Right ventricle myocardium inferior (tissue), 1 donor: ENCODE data around the gene CFAP70. TPM values are rescaled to one million over a fixed set of nuclear protein-coding genes. Genes with fewer than 3 reads are reported as not detected.

Experiments used
- ATAC-seq: fragments of 200-7000 bp; cut with Tn5 transposase; one replicate; pipeline ENCODE4 v1.9.1; 2020; ENCODE audit warnings: mild to moderate bottlenecking, moderate library complexity
- DNase-seq: peaks from one replicate; pipeline ENCODE4 v3.0.0; 2021; ENCODE audit errors: missing footprints
- intact Hi-C: fragments of 100-400 bp; cut with DNase I; formaldehyde crosslinking; loops from one replicate; pipeline ENCODE4 v1.11.0; 2022
- total RNA-seq: library from RNA; stranded (reverse); fragmentation: NEBNext Ultra II Directional; extraction: Animal tissue kit (Norgen Biotek cat#: 25700); gene quantifications from one replicate; pipeline ENCODE4 v1.2.1, GENCODE V29; 2021
- donor health status: DM: no; HTN: yes; CAD: no; lungs with severe emphysema.

CFAP70 gene
- total RNA-seq, 1 donor from 2014 or later, result 1.4 TPM

GRCh38 chr10:73232887-73233286, 125.8 kb downstream of the CFAP70 start:
- ATAC-seq, result no peak
- intact Hi-C loops, result no loop called here
- DNase-seq, result no peak

- intact Hi-C loops, result no loop called here
- DNase-seq (no peak), ATAC-seq (no peak)
These were observed 129.1 kb downstream of the CFAP70 start for GRCh38 chr10:73229567-73229966.

GRCh38 chr10:73228247-73228646, 130.4 kb downstream of the CFAP70 start:
- intact Hi-C loops, result no loop called here
- ATAC-seq, result no peak
- no peak for DNase-seq

GRCh38 chr10:73226663-73227062, 132.0 kb downstream of the CFAP70 start:
- intact Hi-C loops, result no loop called here
- no peak for DNase-seq
- ATAC-seq, result no peak

GRCh38 chr10:73225518-73225917, 133.1 kb downstream of the CFAP70 start:
- DNase-seq (no peak), ATAC-seq (no peak)
- intact Hi-C loops, result no loop called here

- DNase-seq (no peak), ATAC-seq (no peak)
- intact Hi-C loops, result no loop called here
These were observed 137.7 kb downstream of the CFAP70 start for GRCh38 chr10:73220989-73221388.

GRCh38 chr10:73219384-73219783, 139.3 kb downstream of the CFAP70 start:
- intact Hi-C loops, result no loop called here
- ATAC-seq (no peak), DNase-seq (no peak)

- no peak for ATAC-seq
- intact Hi-C loops, result no loop called here
- no peak for DNase-seq
These were observed 140.1 kb downstream of the CFAP70 start for GRCh38 chr10:73218431-73219191.

- intact Hi-C loops, result no loop called here
- no peak for DNase-seq
- ATAC-seq, result no peak
These were observed 141.0 kb downstream of the CFAP70 start for GRCh38 chr10:73217628-73218027.

- ATAC-seq, result no peak
- intact Hi-C loops, result no loop called here
- DNase-seq, result no peak
These were observed 142.9 kb downstream of the CFAP70 start for GRCh38 chr10:73215749-73216148.

GRCh38 chr10:73211106-73211811, 147.4 kb downstream of the CFAP70 start:
- no peak for ATAC-seq
- DNase-seq, result no peak
- intact Hi-C loops, result no loop called here

GRCh38 chr10:73210395-73211105, 148.1 kb downstream of the CFAP70 start:
- no peak for DNase-seq
- ATAC-seq, result no peak

GRCh38 chr10:73209705-73210104, 149.0 kb downstream of the CFAP70 start:
- intact Hi-C loops, result no loop called here
- DNase-seq, result no peak
- no peak for ATAC-seq

More at GRCh38 chr10:73210395-73211105, 148.1 kb downstream of the CFAP70 start:
- intact Hi-C loops, result no loop called here

- DNase-seq (no peak), ATAC-seq (peak; percentile 72)
- intact Hi-C loops, result no loop called here
These were observed 150.8 kb downstream of the CFAP70 start for GRCh38 chr10:73207883-73208282.

- DNase-seq (no peak), ATAC-seq (no peak)
- intact Hi-C loops, result no loop called here
These were observed 152.3 kb downstream of the CFAP70 start for GRCh38 chr10:73206385-73206784.

- ATAC-seq (no peak), DNase-seq (no peak)
- intact Hi-C loops, result no loop called here
These were observed 152.8 kb downstream of the CFAP70 start for GRCh38 chr10:73205890-73206289.

- ATAC-seq, result no peak
- DNase-seq, result no peak
- intact Hi-C loops, result no loop called here
These were observed 153.6 kb downstream of the CFAP70 start for GRCh38 chr10:73205081-73205480.
